Smooth muscle cell (in vitro differentiated cells): ENCODE results near the gene DBN1. TPM values are rescaled to one million over a fixed set of nuclear protein-coding genes. Genes with fewer than 3 reads are reported as not detected.

Source experiments
- DNase-seq: peaks from one replicate; lab custom pipeline; 2025; ENCODE audit not compliant: unreplicated experiment; lab: John Stamatoyannopoulos, UW
- H2AFZ ChIP-seq: fragments of 200-600 bp; sonication (generic); 2 replicates; pipeline ENCODE4 v1.6.0; 2016; ENCODE audit warnings: antibody characterized with exemption, low read depth, mild to moderate bottlenecking
- H3F3A ChIP-seq: fragments of 200-600 bp; sonication (generic); 2 replicates; pipeline ENCODE4 v1.6.0; 2017; ENCODE audit warnings: antibody characterized with exemption, low read depth
- H3K27ac ChIP-seq: fragments of 200-600 bp; sonication (generic); 2 replicates; pipeline ENCODE4 v1.5.1; 2016; ENCODE audit warnings: low read depth, mild to moderate bottlenecking
- H3K27me3 ChIP-seq: fragments of 200-600 bp; sonication (generic); 2 replicates; pipeline ENCODE4 v1.6.1; 2016; ENCODE audit warnings: low read depth, mild to moderate bottlenecking
- H3K36me3 ChIP-seq: fragments of 200-600 bp; sonication (generic); 2 replicates; pipeline ENCODE4 v1.5.1; 2016; ENCODE audit warnings: low read depth
- H3K4me1 ChIP-seq: fragments of 200-600 bp; sonication (generic); 2 replicates; pipeline ENCODE4 v1.5.1; 2016; ENCODE audit warnings: low read depth
- H3K4me2 ChIP-seq: fragments of 200-600 bp; sonication (generic); 2 replicates; pipeline ENCODE4 v1.6.0; 2016; ENCODE audit warnings: mild to moderate bottlenecking
- H3K4me3 ChIP-seq: fragments of 200-600 bp; sonication (generic); 2 replicates; pipeline ENCODE4 v1.5.1; 2016; ENCODE audit warnings: mild to moderate bottlenecking
- H3K79me2 ChIP-seq: fragments of 200-600 bp; sonication (generic); 2 replicates; pipeline ENCODE4 v1.6.0; 2016; ENCODE audit warnings: low read depth, mild to moderate bottlenecking
- H3K9ac ChIP-seq: fragments of 200-600 bp; sonication (generic); 2 replicates; pipeline ENCODE4 v1.6.0; 2016; ENCODE audit warnings: low read depth
- H3K9me3 ChIP-seq: fragments of 200-600 bp; sonication (generic); replicated peaks from 2 replicates; pipeline ENCODE4 v1.5.1; 2016; ENCODE audit warnings: low read depth
- H4K20me1 ChIP-seq: fragments of 200-600 bp; sonication (generic); 2 replicates; pipeline ENCODE4 v1.6.0; 2016; ENCODE audit warnings: low read depth
- WGBS: methylation state at CpG from one replicate; pipeline ENCODE4 v1.1.7; 2016; ENCODE audit warnings: low lambda C conversion rate; 5-methylcytosine and 5-hydroxymethylcytosine counted together
- polyA plus RNA-seq: library from polyadenylated mRNA; unstranded; fragments of >200 nt; fragmentation: Nextera tagmentation; extraction: Ambion mirVana; gene quantifications from 2 replicates; pipeline ENCODE4 v1.2.1, GENCODE V29; 2016
- total RNA-seq: library from RNA; depleted of rRNA; stranded (reverse); fragments of >200 nt; gene quantifications from 2 replicates; pipeline ENCODE4 v1.2.3, GENCODE V29; 2014
- TF ChIP-seq, protein P1 (sequence below): fragments of 200-600 bp; sonication (generic); IDR thresholded peaks from 2 replicates; pipeline ENCODE4 v1.5.1; 2017; ENCODE audit warnings: borderline replicate concordance, mild to moderate bottlenecking, antibody characterized with exemption; ENCODE audit not compliant: insufficient read depth, poor library complexity, severe bottlenecking

Gene DBN1
- total and polyA plus RNA-seq, 2 experiments from 2014 or later: 116 to 202 TPM

- peaks cover 13% of the 10 kb centered on the region for H3K4me1 ChIP-seq
- H3F3A ChIP-seq: peaks cover 9% of the 10 kb centered on the region
- H3K27ac ChIP-seq: no peak overlapping the region
- no peaks in the 10 kb centered on the region for H3K27me3 ChIP-seq
- H3K4me2 ChIP-seq: peak overlapping the region; percentile 97
- TF ChIP-seq, protein P1, sequence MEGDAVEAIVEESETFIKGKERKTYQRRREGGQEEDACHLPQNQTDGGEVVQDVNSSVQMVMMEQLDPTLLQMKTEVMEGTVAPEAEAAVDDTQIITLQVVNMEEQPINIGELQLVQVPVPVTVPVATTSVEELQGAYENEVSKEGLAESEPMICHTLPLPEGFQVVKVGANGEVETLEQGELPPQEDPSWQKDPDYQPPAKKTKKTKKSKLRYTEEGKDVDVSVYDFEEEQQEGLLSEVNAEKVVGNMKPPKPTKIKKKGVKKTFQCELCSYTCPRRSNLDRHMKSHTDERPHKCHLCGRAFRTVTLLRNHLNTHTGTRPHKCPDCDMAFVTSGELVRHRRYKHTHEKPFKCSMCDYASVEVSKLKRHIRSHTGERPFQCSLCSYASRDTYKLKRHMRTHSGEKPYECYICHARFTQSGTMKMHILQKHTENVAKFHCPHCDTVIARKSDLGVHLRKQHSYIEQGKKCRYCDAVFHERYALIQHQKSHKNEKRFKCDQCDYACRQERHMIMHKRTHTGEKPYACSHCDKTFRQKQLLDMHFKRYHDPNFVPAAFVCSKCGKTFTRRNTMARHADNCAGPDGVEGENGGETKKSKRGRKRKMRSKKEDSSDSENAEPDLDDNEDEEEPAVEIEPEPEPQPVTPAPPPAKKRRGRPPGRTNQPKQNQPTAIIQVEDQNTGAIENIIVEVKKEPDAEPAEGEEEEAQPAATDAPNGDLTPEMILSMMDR: no peak
- H2AFZ ChIP-seq: no peak overlapping the region
- DNase-seq: peak; percentile 58
- peaks cover 12% of the 10 kb centered on the region for H4K20me1 ChIP-seq
- H3K9me3 ChIP-seq: no peaks in the 10 kb centered on the region
- WGBS: 2% methylated on average over 11 of the region's 52 CpGs
- H3K4me3 ChIP-seq: peak overlapping the region; percentile 85
- H3K36me3 ChIP-seq: no peaks in the 10 kb centered on the region
- peak overlapping the region; percentile 61 for H3K9ac ChIP-seq
- no peaks in the 10 kb centered on the region for H3K79me2 ChIP-seq
Measured at GRCh38 chr5:177447066-177447610, 26.3 kb downstream of the DBN1 start.

DNA sequence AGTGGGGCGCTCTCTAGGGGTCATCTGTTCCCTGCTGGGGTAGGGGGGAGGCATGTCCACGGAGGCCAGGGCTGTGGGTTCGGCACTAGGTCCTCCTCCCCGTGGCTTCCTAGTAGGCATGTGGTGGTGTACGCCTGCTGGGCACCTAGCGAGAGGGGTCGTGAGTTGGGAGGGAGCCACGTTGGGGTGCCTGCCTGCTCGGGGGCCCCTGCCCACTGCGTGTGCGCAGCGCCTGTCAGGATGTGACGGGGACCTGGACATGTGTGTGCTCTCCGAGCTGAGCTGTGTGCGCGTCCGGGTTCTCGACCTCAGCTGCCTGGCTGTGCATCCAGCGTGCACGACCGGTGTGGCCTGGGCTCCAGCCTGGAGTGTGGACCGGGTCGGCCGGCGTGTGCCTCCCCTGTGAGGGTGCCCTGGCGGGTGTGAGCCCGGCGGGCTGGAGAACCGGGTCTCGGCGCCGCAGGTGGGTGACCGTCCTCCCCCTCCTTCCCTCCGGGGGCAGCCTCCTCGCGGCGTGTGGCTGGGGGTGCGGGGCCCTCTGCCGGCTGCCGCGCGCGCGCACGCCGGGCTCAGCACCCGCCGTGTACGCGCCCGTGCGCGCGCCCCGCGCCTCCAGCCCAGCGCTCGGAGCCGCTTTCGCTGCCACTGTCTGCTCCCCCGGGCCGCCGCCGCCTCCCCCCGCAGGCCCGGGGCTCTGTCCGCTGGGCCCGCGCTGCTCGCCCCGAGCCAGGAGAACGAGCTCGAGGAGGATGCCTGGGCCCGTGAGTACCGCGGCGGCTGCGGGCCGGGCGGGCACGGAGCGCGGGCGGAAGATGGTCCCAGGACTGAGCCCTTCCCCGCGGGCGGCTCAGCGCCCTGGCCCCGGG lies 27.0 kb downstream of the DBN1 start, which contains the start of gene PRR7:
Gene PRR7, plus strand, starts transcription at position 615 of the 866 bp plus-strand sequence. CDS start 8,254 bp downstream, outside the sequence.
- H3K27me3 ChIP-seq: no peaks in the 10 kb centered on the region
- peak within 1 kb of the TSS; percentile 61 for H3K9ac ChIP-seq
- H3K9me3 ChIP-seq: no peaks in the 10 kb centered on the region
- DNase-seq: no peak
- WGBS: 7% methylated on average over 29 of the region's 89 CpGs
- H4K20me1 ChIP-seq: peaks cover 12% of the 10 kb centered on the region
- H3K79me2 ChIP-seq: no peaks in the 10 kb centered on the region
- TF ChIP-seq, protein P1: no peak
- H3K4me3 ChIP-seq: peak within 1 kb of the TSS; percentile 85
- peak within 1 kb of the TSS; percentile 38 for H3K27ac ChIP-seq
- no peaks in the 10 kb centered on the region for H3K36me3 ChIP-seq
- H2AFZ ChIP-seq: no peak within 1 kb of the TSS
- peaks cover 13% of the 10 kb centered on the region for H3K4me1 ChIP-seq
- peaks cover 9% of the 10 kb centered on the region for H3F3A ChIP-seq
- peak within 1 kb of the TSS; percentile 97 for H3K4me2 ChIP-seq

- DNase-seq: no peak
- Histone ChIP-seq H3K4me2 (peak overlapping the region; percentile 97), H3K9ac (no peak overlapping the region), H3K36me3 (no peaks in the 10 kb centered on the region), H3K27me3 (no peaks in the 10 kb centered on the region), H3K4me1 (peaks cover 13% of the 10 kb centered on the region), H3K4me3 (peak overlapping the region; percentile 85), H3K79me2 (no peaks in the 10 kb centered on the region), H4K20me1 (peaks cover 12% of the 10 kb centered on the region), H3F3A (peaks cover 9% of the 10 kb centered on the region), H3K27ac (no peak overlapping the region), H2AFZ (no peak overlapping the region), H3K9me3 (no peaks in the 10 kb centered on the region)
- TF ChIP-seq, protein P1: no peak
- WGBS: 45% methylated on average over 8 of the region's 8 CpGs
Measured at GRCh38 chr5:177445917-177446199, 27.6 kb downstream of the DBN1 start.
